ENCODE data around the gene NHERF2.

GRCh38 chr16:2033057-2033908, 6.6 kb downstream of the NHERF2 start:
- TF ChIP-seq CTCF (IDR thresholded peaks at IDR 0.05): no peak
- TF ChIP-seq POLR2A (IDR thresholded peaks at IDR 0.05): no peak
